Ovary (tissue), 9 donors: Measurements from ENCODE around the gene WFDC2. TPM values are rescaled to one million over a fixed set of nuclear protein-coding genes. Genes with fewer than 3 reads are reported as not detected.

Experiments
- DNase-seq, 5 donors: peaks; one replicate each; pipeline ENCODE4 v3.0.0-alpha.2; 2019 to 2020
- H3K27ac ChIP-seq, 2 donors: fragments of 200-600 bp; one replicate each; pipeline versions ENCODE4 v1.5.1 to v1.8.0; 2019 to 2022
- H3K27me3 ChIP-seq: fragments of 200-600 bp; one replicate; pipeline ENCODE4 v1.8.0; 2022
- H3K36me3 ChIP-seq: fragments of 200-600 bp; sonication (generic); one replicate; pipeline ENCODE4 v1.5.1; 2019
- H3K4me1 ChIP-seq: one replicate; pipeline ENCODE4 v1.8.1; 2013; ENCODE audit warnings: mild to moderate bottlenecking, moderate library complexity; ENCODE audit not compliant: insufficient read depth
- H3K4me3 ChIP-seq: fragments of 200-600 bp; sonication (generic); one replicate; pipeline ENCODE4 v1.5.1; 2017
- H3K9me3 ChIP-seq, 2 donors: fragments of 200-600 bp in 1 of 2; sonication (generic) in 1 of 2; one replicate each; pipeline versions ENCODE4 v1.5.1 to v1.8.1; 2013 to 2019; ENCODE audit warnings: mild to moderate bottlenecking in 1 of 2, moderate library complexity in 1 of 2
- CTCF ChIP-seq, 3 donors: fragments of 450-650 bp in 2 of 3; fragments of 200-600 bp in 1 of 3; IDR thresholded peaks; one replicate each; pipeline versions ENCODE4 v1.5.1 to v1.8.0; 2016 to 2022; ENCODE audit warnings: antibody characterized with exemption in 3 of 3, mild to moderate bottlenecking in 1 of 3
- EP300 ChIP-seq: sonication (generic); formaldehyde crosslinking; IDR thresholded peaks from one replicate; pipeline ENCODE4 v1.6.1; 2017; ENCODE audit warnings: antibody characterized with exemption
- POLR2A ChIP-seq: fragments of 450-650 bp; IDR thresholded peaks from one replicate; pipeline ENCODE4 v1.6.1; 2017; ENCODE audit warnings: antibody characterized with exemption, mild to moderate bottlenecking, moderate library complexity
- WGBS, 3 donors: extraction: QIAGEN DNeasy Blood & Tissue Kit in 1 of 3; methylation state at CpG; one replicate each; pipeline versions ENCODE4 v1.1.5 to v1.1.7; 2013 to 2017; 5-methylcytosine and 5-hydroxymethylcytosine counted together
- intact Hi-C, 4 donors: fragments of 100-400 bp; cut with DNase I; formaldehyde crosslinking; loops; one replicate each; pipeline versions ENCODE4 v1.11.0 to v1.15.1; 2022 to 2023
- microRNA-seq, 3 donors: library from miRNA; unstranded; fragments of <30 nt; microRNA quantifications; one replicate each; pipeline versions ENCODE4 to v1.2.0, GENCODE V29; 2019 to 2020
- polyA plus RNA-seq, 2 donors: library from polyadenylated mRNA; stranded (reverse); fragments of 200-250 nt in 1 of 2; fragments of 350-450 nt in 1 of 2; fragmentation: Illumina TruSeq in 1 of 2; extraction: RNeasy Lipid Tissue Mini Kit (QIAGEN cat#74804) in 1 of 2; gene quantifications; one replicate each; pipeline ENCODE4 v1.2.3, GENCODE V29; 2013 to 2014
- small RNA-seq: library from RNA; depleted of rRNA; stranded (forward); fragments of <200 nt; gene quantifications from one replicate; pipeline ENCODE3, GENCODE V24; 2016
- total RNA-seq, 7 donors: library from RNA; depleted of rRNA in 2 of 7; stranded (reverse); fragments of >200 nt in 2 of 7; fragmentation: NEBNext Ultra II Directional in 3 of 7; extraction: Animal tissue kit (Norgen Biotek cat#: 25700) in 3 of 7; gene quantifications; one replicate each; pipeline versions ENCODE4 v1.1.0 to v1.2.4, GENCODE V29; 2016 to 2023
- donor health status: DM: no; HTN: no; CAD: no; lungs with moderate emphysema.
- donor health status: DM: no; HTN: no; CAD: no.
- donor health status: Bipolar disorder and iron deficiency.
- donor health status: DM: yes; HTN: yes; CAD: no.
- donor health status: DM: no; HTN: no; CAD: no.
- donor health status: DM: yes; HTN: yes; CAD: no.

The WFDC2 gene
- total and polyA plus RNA-seq, 9 donors = 1.2 to 246 (median 17.5) TPM

GRCh38 chr20:45515147-45515913 lies 45.8 kb downstream of the WFDC2 start, which contains the start of gene SPINT3:
TSS of gene SPINT3 (minus strand) at chr20:45515622. CDS start at chr20:45515608, 14 bp downstream.
- Histone ChIP-seq H3K27ac (no peak within 1 kb of the TSS), H3K4me1 (no peaks in the 10 kb centered on the region), H3K9me3 (no peaks in the 10 kb centered on the region), H3K4me3 (no peak within 1 kb of the TSS), H3K36me3 (no peaks in the 10 kb centered on the region), H3K27me3 (no peaks in the 10 kb centered on the region)
- TF ChIP-seq CTCF (IDR thresholded peaks at IDR 0.05) (no peak), EP300 (no peak), POLR2A (no peak)
- intact Hi-C loops = no loop called here
- DNase-seq = no peak
- 56 to 75% (median 67%) methylated on average over 5 of the region's 5 CpGs for WGBS, 3 donors

DNA sequence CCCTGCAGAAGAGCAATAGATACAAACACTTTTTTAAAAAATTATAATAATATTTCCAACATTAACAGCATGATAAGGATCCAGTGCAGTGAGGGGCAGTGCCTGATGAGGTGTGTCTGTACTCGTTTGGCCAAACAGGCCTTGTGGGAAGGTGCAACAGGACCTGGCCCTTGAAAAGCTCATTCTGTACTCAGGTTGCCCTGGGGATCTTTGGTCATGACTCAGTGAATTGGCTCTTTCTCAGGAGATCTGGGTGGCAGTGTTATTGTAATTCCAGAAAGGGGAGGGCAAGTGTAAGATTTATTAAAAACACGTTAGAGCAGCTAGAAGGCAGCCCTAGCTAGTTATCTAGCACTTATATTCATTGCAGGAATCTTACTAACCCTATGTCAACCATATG lies 48.7 kb downstream of the WFDC2 start:
- intact Hi-C loops = no loop called here
- Histone ChIP-seq H3K27ac (no peak overlapping the region), H3K4me1 (no peaks in the 10 kb centered on the region), H3K4me3 (no peak overlapping the region), H3K27me3 (no peaks in the 10 kb centered on the region), H3K9me3 (no peaks in the 10 kb centered on the region), H3K36me3 (no peaks in the 10 kb centered on the region)
- WGBS, 3 donors = 19 to 32% (median 24%) methylated on average over 2 of the region's 2 CpGs
- DNase-seq = no peak
- TF ChIP-seq EP300 (no peak), POLR2A (no peak), CTCF (IDR thresholded peaks at IDR 0.05) (no peak)

DNA sequence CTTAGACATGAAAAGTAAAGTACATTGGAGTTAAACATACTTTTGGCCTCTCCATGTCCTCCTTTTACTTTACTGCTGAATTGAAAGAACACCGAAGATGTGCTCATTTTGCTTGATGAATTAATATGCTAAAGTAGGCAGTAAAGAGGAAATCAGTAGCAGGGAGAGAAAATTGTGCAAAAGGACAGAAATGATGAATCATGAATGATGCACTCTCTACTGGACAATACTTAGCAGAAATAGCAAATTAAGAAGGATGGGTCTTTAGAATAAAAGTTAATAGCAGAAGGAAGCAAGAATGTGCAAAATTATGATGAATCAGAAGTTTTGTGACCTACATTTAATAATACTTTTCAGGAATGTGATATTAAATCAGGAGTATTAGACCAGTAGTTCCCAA lies 54.3 kb downstream of the WFDC2 start:
- no peaks in the 10 kb centered on the region for H3K27me3 ChIP-seq
- intact Hi-C loops = no loop called here
- no peak overlapping the region for H3K4me3 ChIP-seq
- no peaks in the 10 kb centered on the region for H3K4me1 ChIP-seq
- no peak for DNase-seq
- TF ChIP-seq CTCF (IDR thresholded peaks at IDR 0.05) (no peak), POLR2A (no peak), EP300 (no peak)
- no peaks in the 10 kb centered on the region for H3K36me3 ChIP-seq
- no peak overlapping the region for H3K27ac ChIP-seq
- WGBS, 3 donors = 62 to 85% (median 78%) methylated on average over 1 of the region's 1 CpG
- H3K9me3 ChIP-seq = no peaks in the 10 kb centered on the region

DNA sequence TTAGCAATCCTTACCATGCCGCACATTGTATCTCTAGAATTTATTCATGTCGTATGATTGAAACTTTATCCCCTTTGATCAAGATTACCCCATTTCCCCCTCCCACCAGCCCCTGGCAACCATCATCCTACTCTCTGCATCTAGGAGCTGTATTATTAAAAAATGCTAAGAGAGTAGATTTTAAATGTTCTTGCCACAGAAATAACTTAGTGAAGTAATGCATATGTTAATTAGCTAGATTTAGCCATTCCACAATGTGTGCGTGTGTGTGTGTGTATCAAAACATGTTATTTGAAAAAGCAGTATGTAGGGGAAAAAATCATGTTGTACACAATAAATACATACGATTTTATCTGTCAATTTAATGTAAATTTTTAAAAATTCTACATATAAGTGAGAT lies 57.7 kb downstream of the WFDC2 start:
- Histone ChIP-seq H3K27me3 (no peaks in the 10 kb centered on the region), H3K27ac (no peak overlapping the region), H3K4me1 (no peaks in the 10 kb centered on the region), H3K36me3 (no peaks in the 10 kb centered on the region), H3K4me3 (no peak overlapping the region), H3K9me3 (no peaks in the 10 kb centered on the region)
- DNase-seq = no peak
- intact Hi-C loops = no loop called here
- WGBS, 3 donors = 68 to 75% (median 75%) methylated on average over 4 of the region's 4 CpGs
- no peak for TF ChIP-seq POLR2A
- TF ChIP-seq EP300 = no peak
- TF ChIP-seq CTCF (IDR thresholded peaks at IDR 0.05) = no peak

Small RNAs within 50 kb of the gene (microRNA-seq; reads per million reads assigned to microRNA genes)
- gene MIR6812 = 0 to 0.16 (median 0) reads per million in 3 donors

Small RNAs within 50 kb of the gene (small RNA-seq; reads per million reads assigned to genes)
- not detected for gene MIR6812

Other genes with a start within 250 kb of the WFDC2 start
- not detected for gene SEMG2, start 248.4 kb upstream of the WFDC2 start, total RNA-seq
- gene SEMG2, start 248.4 kb upstream of the WFDC2 start, polyA plus RNA-seq = not detected
- 100 to 1,000 TPM in 2 of 7 donors, 10 to 100 TPM in 3, 1 to 10 TPM in 1, not detected in 1; 4.0 to 622 (median 33.3) TPM for gene SLPI, start 215.2 kb upstream of the WFDC2 start, total RNA-seq
- gene SLPI, start 215.2 kb upstream of the WFDC2 start, polyA plus RNA-seq = 10 to 100 TPM; 16.6 to 45.5 TPM
- under 1 TPM in 2 of 7 donors, not detected in 5; 0.36 to 0.38 TPM for gene RBPJL, start 162.9 kb upstream of the WFDC2 start, total RNA-seq
- gene RBPJL, start 162.9 kb upstream of the WFDC2 start, polyA plus RNA-seq = not detected
- gene MATN4, start 161.5 kb upstream of the WFDC2 start, total RNA-seq = under 1 TPM in 1 of 7 donors, not detected in 6; 0.10 TPM
- gene MATN4, start 161.5 kb upstream of the WFDC2 start, polyA plus RNA-seq = not detected
- gene SDC4, start 121.3 kb upstream of the WFDC2 start, total RNA-seq = 100 to 1,000 TPM in 1 of 7 donors, 10 to 100 TPM in 6; 12.9 to 269 (median 45.9) TPM
- gene SDC4, start 121.3 kb upstream of the WFDC2 start, polyA plus RNA-seq = 10 to 100 TPM; 17.3 to 49.0 TPM
- gene SYS1, start 106.6 kb upstream of the WFDC2 start, total RNA-seq = 10 to 100 TPM; 29.2 to 69.7 (median 32.8) TPM
- 10 to 100 TPM; 33.0 to 47.0 TPM for gene SYS1, start 106.6 kb upstream of the WFDC2 start, polyA plus RNA-seq
- under 1 TPM in 2 of 7 donors, not detected in 5; 0.42 to 0.89 TPM for gene TP53TG5, start 91.4 kb upstream of the WFDC2 start, total RNA-seq
- gene TP53TG5, start 91.4 kb upstream of the WFDC2 start, polyA plus RNA-seq = under 1 TPM in 1 of 2 donors, not detected in 1; 0.02 TPM
- gene DBNDD2, start 61.5 kb upstream of the WFDC2 start, total RNA-seq = 10 to 100 TPM; 18.4 to 51.3 (median 31.6) TPM
- gene DBNDD2, start 61.5 kb upstream of the WFDC2 start, polyA plus RNA-seq = 10 to 100 TPM; 36.1 to 63.2 TPM
- gene PIGT, start 53.6 kb upstream of the WFDC2 start, total RNA-seq = 10 to 100 TPM; 30.0 to 84.2 (median 69.3) TPM
- gene PIGT, start 53.6 kb upstream of the WFDC2 start, polyA plus RNA-seq = 100 to 1,000 TPM in 1 of 2 donors, 10 to 100 TPM in 1; 68.1 to 172 TPM
- gene SPINT3, start 45.9 kb downstream of the WFDC2 start, total RNA-seq = not detected
- gene SPINT3, start 45.9 kb downstream of the WFDC2 start, polyA plus RNA-seq = not detected
- not detected for gene WFDC6, start 69.7 kb downstream of the WFDC2 start, total RNA-seq
- not detected for gene WFDC6, start 69.7 kb downstream of the WFDC2 start, polyA plus RNA-seq
- 1 to 10 TPM in 1 of 7 donors, under 1 TPM in 1, not detected in 5; 0.30 to 1.1 TPM for gene EPPIN, start 77.6 kb downstream of the WFDC2 start, total RNA-seq
- under 1 TPM; 0.21 to 0.38 TPM for gene EPPIN, start 77.6 kb downstream of the WFDC2 start, polyA plus RNA-seq
- under 1 TPM in 1 of 7 donors, not detected in 6; 0.23 TPM for gene WFDC8, start 109.5 kb downstream of the WFDC2 start, total RNA-seq
- gene WFDC8, start 109.5 kb downstream of the WFDC2 start, polyA plus RNA-seq = not detected
- gene WFDC10A, start 160.0 kb downstream of the WFDC2 start, total RNA-seq = not detected
- gene WFDC10A, start 160.0 kb downstream of the WFDC2 start, polyA plus RNA-seq = not detected
- gene WFDC9, start 161.5 kb downstream of the WFDC2 start, total RNA-seq = not detected
- gene WFDC9, start 161.5 kb downstream of the WFDC2 start, polyA plus RNA-seq = not detected
- gene WFDC11, start 200.5 kb downstream of the WFDC2 start, total RNA-seq = not detected
- gene WFDC11, start 200.5 kb downstream of the WFDC2 start, polyA plus RNA-seq = not detected
- gene WFDC13, start 232.3 kb downstream of the WFDC2 start, total RNA-seq = not detected
- gene WFDC13, start 232.3 kb downstream of the WFDC2 start, polyA plus RNA-seq = not detected
- not detected for gene WFDC10B, start 235.3 kb downstream of the WFDC2 start, total RNA-seq
- under 1 TPM in 1 of 2 donors, not detected in 1; 0.37 TPM for gene WFDC10B, start 235.3 kb downstream of the WFDC2 start, polyA plus RNA-seq